ENCODE measurements around the gene ZFP36L1. TPM values are rescaled to one million over a fixed set of nuclear protein-coding genes. Genes with fewer than 3 reads are reported as not detected.
A peak's percentile ranks its signal among the peaks of the same experiment; 100 is the strongest.

The ZFP36L1 gene
- total and polyA plus RNA-seq, 2 of the 13 experiments (the other 11 are each of a cell fraction or from before 2014, with no cell fraction given), result 7.4 to 10.2 TPM

DNA sequence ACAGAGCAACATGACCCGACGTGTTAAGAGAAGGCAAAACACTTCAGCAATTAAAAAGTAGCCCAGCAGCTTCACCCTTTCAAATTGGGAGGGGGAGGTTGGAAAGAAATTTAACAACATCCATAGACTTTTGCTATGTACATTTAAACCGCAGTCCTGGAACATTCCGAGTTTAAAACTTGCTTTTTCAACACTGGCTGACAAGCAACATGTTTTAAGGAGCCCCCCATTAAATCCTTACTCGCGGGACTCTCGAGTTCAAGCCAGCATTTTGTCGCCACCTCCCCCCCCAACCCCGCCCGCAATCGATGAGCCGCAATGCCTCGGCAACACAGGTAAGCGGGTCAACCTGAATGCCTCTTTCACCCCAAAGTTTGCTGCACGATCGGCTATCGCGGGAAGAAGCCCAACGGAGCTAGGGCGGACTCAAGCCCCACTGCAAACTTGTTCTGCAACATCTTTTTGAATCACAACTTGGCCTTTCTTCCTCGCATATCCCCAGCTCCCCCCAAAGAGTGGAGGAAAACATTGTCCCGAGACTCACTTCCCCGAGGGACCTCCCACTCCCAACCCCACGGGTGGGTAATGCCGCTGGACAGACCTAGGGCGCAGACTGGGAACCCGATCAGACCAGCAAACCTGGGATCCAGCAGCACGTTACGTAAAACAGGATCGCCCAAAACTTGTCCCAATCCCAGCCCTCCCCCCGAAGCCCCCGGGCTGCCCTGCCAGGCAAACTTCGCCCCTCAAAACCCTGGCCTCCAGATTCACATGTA lies 777 bp downstream of the ZFP36L1 start:
- in situ Hi-C loops (cut with HindIII; ENCODE audit: extremely low pct_ligation_motif_present, low pct_unique_long_range_greater_than_20kb) (loop anchor here (5.0 kb wide), 1 partner anchor 80 kb away; no protein-coding TSS in a partner anchor), intact Hi-C loops (cut with micrococcal nuclease; ENCODE audit: unreplicated experiment) (no loop called here)
- H3K36me3 ChIP-seq (replicated peaks in 1 of 2; ENCODE audit: control insufficient read depth in 1 of 2, insufficient read depth in 2 of 2, low read length in 2 of 2), result peaks cover 6 to 27% of the 10 kb centered on the region in 2 experiments
- ChIA-PET POLR2A (interaction anchor here (0.9 to 6.9 kb wide), 29 partner anchors 9 to 620 kb away, joined by 3 to 244 read pairs (median 8); no protein-coding TSS in a partner anchor), CTCF (ENCODE audit: low intra/inter-chr PET ratio, low total read pairs) (no interaction called here)
- 2% methylated on average over 29 of the region's 33 CpGs for WGBS (ENCODE audit: low lambda C conversion rate)
- ATAC-seq (no peak), FAIRE-seq (no peak), DNase-seq (ENCODE audit: low spot score) (no peak)
- H3K4me3 ChIP-seq (replicated peaks in 1 of 3; ENCODE audit: insufficient read depth in 1 of 3, low read depth in 2 of 3, low read length in 3 of 3), result peak overlapping the region; percentile 93 to 98 (median 94)
- H2AFZ ChIP-seq (ENCODE audit: low read length), result no peak overlapping the region
- peak overlapping the region; percentile 97 for H3K9ac ChIP-seq (ENCODE audit: insufficient read depth, low read depth, low read length)
- H3K27ac ChIP-seq (ENCODE audit: extremely low read length, insufficient read depth, low read length), result peak overlapping the region; percentile 98
- H3K79me2 ChIP-seq (ENCODE audit: insufficient read depth, low read length), result peaks cover 56% of the 10 kb centered on the region
- peak overlapping the region; percentile 96 for H3K4me2 ChIP-seq (ENCODE audit: low read depth, low read length)
- no peaks in the 10 kb centered on the region for H3K9me3 ChIP-seq (ENCODE audit: low read length)
- no peaks in the 10 kb centered on the region; a peak in 1 of 5 replicates for H3K27me3 ChIP-seq (ENCODE audit: control insufficient read depth in 1 of 2, insufficient read depth in 2 of 2, low read length in 2 of 2)
- BruUV-seq (replicated peaks), result TSS peak; percentile 44
- peaks cover 55% of the 10 kb centered on the region for H3K4me1 ChIP-seq (ENCODE audit: insufficient read depth, low read length)
- H4K20me1 ChIP-seq (ENCODE audit: insufficient read depth, low read length), result peaks cover 33% of the 10 kb centered on the region
- TF ChIP-seq ARNT2 (CRISPR knock-in tag; IDR thresholded peaks at IDR 0.05; ENCODE audit: low read depth), result peak; percentile 29; the same call in 1 of the 2 replicates
- TF ChIP-seq PHF8 (CRISPR knock-in tag; IDR thresholded peaks at IDR 0.05), result no peak; the same call in 1 of the 2 replicates
- TF ChIP-seq ZSCAN31 (CRISPR knock-in tag; IDR thresholded peaks at IDR 0.05; ENCODE audit: low read depth), result 0 out of 2 replicates have a peak, but pooled peaks have one; percentile 17
- peak; percentile 79 for TF ChIP-seq AGO2 (optimal IDR thresholded peaks at IDR 0.05; ENCODE audit: low read depth, low read length)
- TF ChIP-seq, protein P1, sequence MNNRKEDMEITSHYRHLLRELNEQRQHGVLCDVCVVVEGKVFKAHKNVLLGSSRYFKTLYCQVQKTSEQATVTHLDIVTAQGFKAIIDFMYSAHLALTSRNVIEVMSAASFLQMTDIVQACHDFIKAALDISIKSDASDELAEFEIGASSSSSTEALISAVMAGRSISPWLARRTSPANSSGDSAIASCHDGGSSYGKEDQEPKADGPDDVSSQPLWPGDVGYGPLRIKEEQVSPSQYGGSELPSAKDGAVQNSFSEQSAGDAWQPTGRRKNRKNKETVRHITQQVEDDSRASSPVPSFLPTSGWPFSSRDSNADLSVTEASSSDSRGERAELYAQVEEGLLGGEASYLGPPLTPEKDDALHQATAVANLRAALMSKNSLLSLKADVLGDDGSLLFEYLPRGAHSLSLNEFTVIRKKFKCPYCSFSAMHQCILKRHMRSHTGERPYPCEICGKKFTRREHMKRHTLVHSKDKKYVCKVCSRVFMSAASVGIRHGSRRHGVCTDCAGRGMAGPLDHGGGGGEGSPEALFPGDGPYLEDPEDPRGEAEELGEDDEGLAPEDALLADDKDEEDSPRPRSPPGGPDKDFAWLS (CRISPR knock-in tag; IDR thresholded peaks at IDR 0.05; ENCODE audit: borderline replicate concordance), result no peak
- peak; percentile 13 for TF ChIP-seq HNRNPLL (IDR thresholded peaks at IDR 0.05; ENCODE audit: low read depth, low read length, poor library complexity, severe bottlenecking)
- 0 out of 2 replicates have a peak, but pooled peaks have one; percentile 47 for TF ChIP-seq ZNF816 (CRISPR knock-in tag; IDR thresholded peaks at IDR 0.05; ENCODE audit: borderline replicate concordance)
- TF ChIP-seq, protein P2, sequence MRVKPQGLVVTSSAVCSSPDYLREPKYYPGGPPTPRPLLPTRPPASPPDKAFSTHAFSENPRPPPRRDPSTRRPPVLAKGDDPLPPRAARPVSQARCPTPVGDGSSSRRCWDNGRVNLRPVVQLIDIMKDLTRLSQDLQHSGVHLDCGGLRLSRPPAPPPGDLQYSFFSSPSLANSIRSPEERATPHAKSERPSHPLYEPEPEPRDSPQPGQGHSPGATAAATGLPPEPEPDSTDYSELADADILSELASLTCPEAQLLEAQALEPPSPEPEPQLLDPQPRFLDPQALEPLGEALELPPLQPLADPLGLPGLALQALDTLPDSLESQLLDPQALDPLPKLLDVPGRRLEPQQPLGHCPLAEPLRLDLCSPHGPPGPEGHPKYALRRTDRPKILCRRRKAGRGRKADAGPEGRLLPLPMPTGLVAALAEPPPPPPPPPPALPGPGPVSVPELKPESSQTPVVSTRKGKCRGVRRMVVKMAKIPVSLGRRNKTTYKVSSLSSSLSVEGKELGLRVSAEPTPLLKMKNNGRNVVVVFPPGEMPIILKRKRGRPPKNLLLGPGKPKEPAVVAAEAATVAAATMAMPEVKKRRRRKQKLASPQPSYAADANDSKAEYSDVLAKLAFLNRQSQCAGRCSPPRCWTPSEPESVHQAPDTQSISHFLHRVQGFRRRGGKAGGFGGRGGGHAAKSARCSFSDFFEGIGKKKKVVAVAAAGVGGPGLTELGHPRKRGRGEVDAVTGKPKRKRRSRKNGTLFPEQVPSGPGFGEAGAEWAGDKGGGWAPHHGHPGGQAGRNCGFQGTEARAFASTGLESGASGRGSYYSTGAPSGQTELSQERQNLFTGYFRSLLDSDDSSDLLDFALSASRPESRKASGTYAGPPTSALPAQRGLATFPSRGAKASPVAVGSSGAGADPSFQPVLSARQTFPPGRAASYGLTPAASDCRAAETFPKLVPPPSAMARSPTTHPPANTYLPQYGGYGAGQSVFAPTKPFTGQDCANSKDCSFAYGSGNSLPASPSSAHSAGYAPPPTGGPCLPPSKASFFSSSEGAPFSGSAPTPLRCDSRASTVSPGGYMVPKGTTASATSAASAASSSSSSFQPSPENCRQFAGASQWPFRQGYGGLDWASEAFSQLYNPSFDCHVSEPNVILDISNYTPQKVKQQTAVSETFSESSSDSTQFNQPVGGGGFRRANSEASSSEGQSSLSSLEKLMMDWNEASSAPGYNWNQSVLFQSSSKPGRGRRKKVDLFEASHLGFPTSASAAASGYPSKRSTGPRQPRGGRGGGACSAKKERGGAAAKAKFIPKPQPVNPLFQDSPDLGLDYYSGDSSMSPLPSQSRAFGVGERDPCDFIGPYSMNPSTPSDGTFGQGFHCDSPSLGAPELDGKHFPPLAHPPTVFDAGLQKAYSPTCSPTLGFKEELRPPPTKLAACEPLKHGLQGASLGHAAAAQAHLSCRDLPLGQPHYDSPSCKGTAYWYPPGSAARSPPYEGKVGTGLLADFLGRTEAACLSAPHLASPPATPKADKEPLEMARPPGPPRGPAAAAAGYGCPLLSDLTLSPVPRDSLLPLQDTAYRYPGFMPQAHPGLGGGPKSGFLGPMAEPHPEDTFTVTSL (CRISPR knock-in tag; IDR thresholded peaks at IDR 0.05; ENCODE audit: borderline replicate concordance), result peak; percentile 38; the same call in 1 of the 2 replicates
- TF ChIP-seq RELA (CRISPR knock-in tag; IDR thresholded peaks at IDR 0.05), result no peak
- no peak for TF ChIP-seq ZNF577 (CRISPR knock-in tag; IDR thresholded peaks at IDR 0.05; ENCODE audit: borderline replicate concordance, low read depth)
- TF ChIP-seq, protein P3, sequence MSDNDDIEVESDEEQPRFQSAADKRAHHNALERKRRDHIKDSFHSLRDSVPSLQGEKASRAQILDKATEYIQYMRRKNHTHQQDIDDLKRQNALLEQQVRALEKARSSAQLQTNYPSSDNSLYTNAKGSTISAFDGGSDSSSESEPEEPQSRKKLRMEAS (IDR thresholded peaks at IDR 0.05), result peak; percentile 10; the same call in 1 of the 2 replicates
- peak; percentile 58 for TF ChIP-seq AGO1 (IDR thresholded peaks at IDR 0.05; ENCODE audit: low read depth, low read length, poor library complexity, severe bottlenecking)
- TF ChIP-seq RBM22 (optimal IDR thresholded peaks at IDR 0.05; ENCODE audit: low read length), result peak; percentile 17

Data from HepG2 (cell line).